LNCaP clone FGC (cell line): ENCODE measurements around the gene B4GALT4.

Experiments
- DNase-seq: peaks from one replicate; pipeline ENCODE4 v3.0.0-alpha.2; 2011; ENCODE audit warnings: low read depth
- H3K4me3 ChIP-seq: 2 replicates; pipeline ENCODE4 v1.5.1; 2011; ENCODE audit warnings: mild to moderate bottlenecking, low read depth, low read length, control low read depth
- TF ChIP-seq, protein P1 (sequence below): IDR thresholded peaks from 2 replicates; pipeline ENCODE4 v1.5.1; 2012; ENCODE audit warnings: mild to moderate bottlenecking; ENCODE audit not compliant: control insufficient read depth, insufficient read depth; ENCODE audit errors: extremely low read depth

Gene B4GALT4

DNA sequence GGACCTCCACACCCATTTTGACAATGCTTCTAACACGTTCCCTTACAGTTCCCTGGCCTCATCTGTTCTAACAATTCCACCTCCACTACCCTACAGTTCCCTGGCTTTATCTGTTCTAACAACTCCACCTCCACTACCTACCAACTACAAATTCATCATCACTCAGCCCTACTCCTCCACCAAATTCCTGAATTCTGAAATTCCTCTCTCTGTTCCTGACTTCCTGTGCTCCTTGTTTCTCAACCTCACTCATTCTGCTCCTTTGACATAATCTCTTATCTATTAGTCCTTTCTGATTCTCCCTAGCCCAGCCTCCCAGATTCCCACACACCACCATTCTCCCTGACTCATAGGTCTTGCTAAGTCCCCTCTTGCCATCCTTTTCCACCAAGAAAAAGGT, 44.8 kb downstream of the B4GALT4 start:
- TF ChIP-seq, protein P1, sequence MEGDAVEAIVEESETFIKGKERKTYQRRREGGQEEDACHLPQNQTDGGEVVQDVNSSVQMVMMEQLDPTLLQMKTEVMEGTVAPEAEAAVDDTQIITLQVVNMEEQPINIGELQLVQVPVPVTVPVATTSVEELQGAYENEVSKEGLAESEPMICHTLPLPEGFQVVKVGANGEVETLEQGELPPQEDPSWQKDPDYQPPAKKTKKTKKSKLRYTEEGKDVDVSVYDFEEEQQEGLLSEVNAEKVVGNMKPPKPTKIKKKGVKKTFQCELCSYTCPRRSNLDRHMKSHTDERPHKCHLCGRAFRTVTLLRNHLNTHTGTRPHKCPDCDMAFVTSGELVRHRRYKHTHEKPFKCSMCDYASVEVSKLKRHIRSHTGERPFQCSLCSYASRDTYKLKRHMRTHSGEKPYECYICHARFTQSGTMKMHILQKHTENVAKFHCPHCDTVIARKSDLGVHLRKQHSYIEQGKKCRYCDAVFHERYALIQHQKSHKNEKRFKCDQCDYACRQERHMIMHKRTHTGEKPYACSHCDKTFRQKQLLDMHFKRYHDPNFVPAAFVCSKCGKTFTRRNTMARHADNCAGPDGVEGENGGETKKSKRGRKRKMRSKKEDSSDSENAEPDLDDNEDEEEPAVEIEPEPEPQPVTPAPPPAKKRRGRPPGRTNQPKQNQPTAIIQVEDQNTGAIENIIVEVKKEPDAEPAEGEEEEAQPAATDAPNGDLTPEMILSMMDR = no peak
- H3K4me3 ChIP-seq = no peak overlapping the region
- no peak for DNase-seq

DNA sequence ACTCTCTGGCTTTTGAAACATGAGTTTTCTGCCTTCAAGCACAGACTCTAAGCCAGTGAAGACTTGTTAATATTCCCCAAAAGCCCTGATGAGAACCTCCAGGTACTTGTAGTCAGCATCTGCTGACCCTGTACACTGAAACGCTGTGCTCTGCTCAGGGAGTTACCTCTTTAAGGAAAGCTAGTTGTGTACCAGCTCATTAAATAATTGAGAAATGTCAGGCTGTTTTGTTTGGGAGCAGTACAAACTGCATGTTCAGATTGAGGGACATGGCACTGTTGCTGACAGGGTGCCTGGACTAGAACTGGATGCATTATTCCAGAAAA, 45.6 kb downstream of the B4GALT4 start:
- TF ChIP-seq, protein P1 = no peak
- no peak overlapping the region for H3K4me3 ChIP-seq
- DNase-seq = no peak

DNA sequence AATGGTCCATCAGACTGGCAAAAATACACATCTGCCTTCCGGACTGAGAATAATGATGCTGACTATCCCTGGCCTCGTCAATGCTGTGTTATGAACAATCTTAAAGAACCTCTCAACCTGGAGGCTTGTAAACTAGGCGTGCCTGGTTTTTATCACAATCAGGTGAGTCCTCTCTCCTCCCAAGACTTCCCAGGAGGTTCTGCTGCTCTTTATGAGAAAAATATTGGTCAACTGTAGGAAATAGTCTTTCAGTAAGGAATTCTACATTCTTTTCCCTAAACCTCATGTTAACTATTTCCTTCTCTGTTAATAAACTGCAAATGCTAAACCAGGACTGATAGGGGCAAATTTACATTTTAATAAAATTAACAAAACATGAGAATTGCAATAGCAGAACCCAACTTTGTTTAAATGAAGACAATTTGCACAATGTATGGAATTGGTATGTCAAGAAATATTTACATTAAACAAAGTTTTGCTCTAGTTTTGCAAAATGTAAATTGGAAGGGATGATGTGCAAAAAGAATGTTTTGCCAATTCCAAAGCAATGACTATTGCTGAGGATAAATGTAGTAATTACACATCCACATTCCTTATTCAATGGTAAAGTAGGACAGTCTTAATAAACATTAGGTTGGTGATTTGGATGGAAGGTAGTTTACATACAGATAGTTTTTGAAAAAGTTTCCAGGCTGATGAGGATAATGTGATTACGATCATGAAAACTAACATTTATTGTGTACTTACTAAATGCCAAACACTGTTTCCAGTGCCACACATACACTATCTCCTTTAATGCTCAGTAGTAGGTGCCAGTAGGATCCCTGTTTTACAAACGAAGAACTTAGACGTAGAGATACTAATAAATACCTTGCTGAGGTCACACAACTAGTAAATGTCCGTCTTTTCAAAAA, 46.2 kb downstream of the B4GALT4 start:
- TF ChIP-seq, protein P1 = no peak

DNA sequence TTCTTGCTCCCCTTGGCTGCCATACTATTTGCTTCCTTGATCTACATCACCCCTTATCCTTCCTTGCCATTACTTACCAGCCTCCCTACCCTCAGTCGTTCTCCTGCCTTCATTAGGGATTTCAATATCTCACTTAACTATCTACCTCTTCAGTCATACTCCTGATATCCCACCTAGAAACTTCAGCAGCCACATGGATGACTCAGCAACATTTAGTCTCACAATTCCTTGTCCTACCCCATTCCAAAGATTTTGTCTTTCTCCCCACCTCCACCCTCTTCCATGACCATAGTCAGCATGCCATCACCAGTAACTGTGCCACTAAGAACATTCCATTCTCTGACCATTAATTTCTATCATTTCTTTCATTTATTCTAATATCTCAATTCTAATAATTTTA, 48.9 kb downstream of the B4GALT4 start:
- H3K4me3 ChIP-seq = no peak overlapping the region

More for the DNA sequence above, 46.2 kb downstream of the B4GALT4 start:
- no peak overlapping the region for H3K4me3 ChIP-seq
- DNase-seq = no peak

DNA sequence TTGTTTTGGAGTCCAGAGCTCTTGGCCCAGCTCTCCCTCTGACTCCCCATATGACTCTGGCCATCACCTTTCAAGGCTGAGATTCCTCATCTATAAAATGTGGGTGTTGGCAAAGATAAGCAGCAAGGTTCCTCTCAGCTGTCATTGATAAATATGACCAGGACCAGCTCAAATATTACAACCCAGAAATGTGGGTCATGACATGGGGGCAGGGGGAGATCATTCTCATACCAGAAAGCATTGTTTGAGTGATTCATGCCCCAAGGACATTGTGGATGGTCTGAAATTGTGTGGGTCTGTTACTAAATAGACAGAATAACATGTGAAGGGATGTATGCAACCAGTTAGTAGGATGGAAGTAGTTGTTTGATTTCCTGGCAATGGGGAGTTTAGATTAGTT, 53.4 kb downstream of the B4GALT4 start:
- H3K4me3 ChIP-seq = no peak overlapping the region
- DNase-seq = no peak
- TF ChIP-seq, protein P1 = no peak

More for the DNA sequence above, 48.9 kb downstream of the B4GALT4 start:
- TF ChIP-seq, protein P1 = no peak
- no peak for DNase-seq

DNA sequence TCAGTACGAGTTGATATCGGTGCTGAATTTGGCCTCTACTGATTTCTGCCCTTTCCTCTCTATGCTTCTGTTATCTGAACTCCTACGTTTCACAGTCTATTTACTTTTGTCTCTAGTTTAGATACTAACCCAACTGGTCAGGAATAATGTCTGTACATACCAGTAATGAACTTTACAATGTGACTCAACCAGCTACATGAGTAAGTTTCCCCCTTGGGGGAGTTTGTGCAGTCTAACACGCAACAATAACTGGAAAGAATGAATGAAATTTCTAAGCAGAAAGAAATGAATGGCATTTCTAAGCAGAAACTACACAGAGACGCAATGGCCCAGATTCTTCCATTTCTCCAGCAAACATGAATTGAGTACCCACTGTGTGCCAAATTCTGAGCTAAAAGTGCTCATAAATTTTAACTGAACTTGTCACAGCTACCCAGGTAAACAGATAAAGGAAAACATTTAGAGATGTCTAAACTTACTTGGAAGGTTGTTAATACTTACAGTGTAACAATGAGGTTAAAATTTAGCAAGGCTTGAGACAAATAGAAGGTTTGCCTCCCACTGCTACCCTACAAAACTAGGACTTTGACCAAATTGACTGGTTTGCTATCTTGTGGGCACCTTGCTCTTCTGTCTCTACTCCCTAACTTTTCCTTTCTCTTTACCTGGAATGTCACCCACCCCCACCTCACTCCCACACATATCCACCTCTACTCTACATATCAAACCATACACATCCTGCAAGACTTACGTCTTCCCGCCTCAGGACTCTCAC, 55.7 kb downstream of the B4GALT4 start:
- no peak overlapping the region for H3K4me3 ChIP-seq
- TF ChIP-seq, protein P1 = no peak
- DNase-seq = no peak

DNA sequence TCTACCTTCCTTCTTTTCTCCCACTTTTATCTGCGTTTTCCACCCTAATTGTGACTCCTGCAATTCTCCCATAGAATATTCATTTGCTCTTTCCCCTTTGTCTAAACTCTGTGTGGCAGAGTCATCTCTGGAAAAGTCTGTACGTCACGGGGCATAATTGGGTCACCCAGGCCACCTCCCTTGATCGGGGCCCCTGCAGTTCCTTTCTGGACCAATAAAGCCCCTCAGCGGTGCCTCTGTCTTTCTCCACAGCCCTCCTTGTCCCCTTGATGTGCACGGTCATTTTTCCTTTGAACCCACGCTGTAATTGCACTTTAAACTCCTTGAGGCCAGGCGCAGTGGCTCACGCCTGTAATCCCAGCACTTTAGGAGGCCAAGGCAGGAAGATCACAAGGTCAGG, 56.6 kb downstream of the B4GALT4 start:
- no peak for DNase-seq
- TF ChIP-seq, protein P1 = no peak
- H3K4me3 ChIP-seq = no peak overlapping the region
